GM18505 (cell line): ENCODE measurements around the gene CUL9.

ENCODE experiments used
- ATAC-seq: cut with Tn5 transposase; IDR thresholded peaks from one replicate; pipeline ENCODE4 v1.9.1; 2021; ENCODE audit not compliant: unreplicated experiment
- POLR2A ChIP-seq: IDR thresholded peaks from 4 replicates; pipeline ENCODE4 v1.6.1; 2011; ENCODE audit warnings: borderline replicate concordance; ENCODE audit not compliant: insufficient read depth, insufficient read length; ENCODE audit errors: extremely low read depth

The CUL9 gene

GRCh38 chr6:43192911-43193310 lies 10.9 kb downstream of the CUL9 start:
- TF ChIP-seq POLR2A: no peak
- ATAC-seq: no peak

- no peak for ATAC-seq
- no peak for TF ChIP-seq POLR2A
These were observed 11.9 kb downstream of the CUL9 start for GRCh38 chr6:43193929-43194328.

GRCh38 chr6:43196337-43196736 lies 14.3 kb downstream of the CUL9 start:
- TF ChIP-seq POLR2A: no peak
- no peak for ATAC-seq

GRCh38 chr6:43199912-43200311 lies 17.9 kb downstream of the CUL9 start:
- no peak for TF ChIP-seq POLR2A
- no peak for ATAC-seq

GRCh38 chr6:43200541-43200940 lies 18.5 kb downstream of the CUL9 start:
- no peak for ATAC-seq

GRCh38 chr6:43202451-43202850 lies 20.5 kb downstream of the CUL9 start:
- no peak for TF ChIP-seq POLR2A
- no peak for ATAC-seq

More at GRCh38 chr6:43200541-43200940, 18.5 kb downstream of the CUL9 start:
- TF ChIP-seq POLR2A: no peak

- TF ChIP-seq POLR2A: no peak
- no peak for ATAC-seq
These were observed 21.2 kb downstream of the CUL9 start for GRCh38 chr6:43203029-43203717.

GRCh38 chr6:43203718-43204095 lies 21.7 kb downstream of the CUL9 start:
- no peak for ATAC-seq
- no peak for TF ChIP-seq POLR2A

- no peak for TF ChIP-seq POLR2A
- ATAC-seq: no peak
These were observed 22.5 kb downstream of the CUL9 start for GRCh38 chr6:43204271-43205105.

- no peak for TF ChIP-seq POLR2A
- ATAC-seq: no peak
These were observed 23.9 kb downstream of the CUL9 start for GRCh38 chr6:43205849-43206248.

- TF ChIP-seq POLR2A: no peak
- no peak for ATAC-seq
These were observed 25.3 kb downstream of the CUL9 start for GRCh38 chr6:43207286-43207685.

- no peak for TF ChIP-seq POLR2A
- no peak for ATAC-seq
These were observed 30.0 kb downstream of the CUL9 start for GRCh38 chr6:43211955-43212354.

- ATAC-seq: no peak
- no peak for TF ChIP-seq POLR2A
These were observed 31.4 kb downstream of the CUL9 start for GRCh38 chr6:43213431-43213830.

GRCh38 chr6:43215066-43215465 lies 33.1 kb downstream of the CUL9 start:
- ATAC-seq: no peak
- no peak for TF ChIP-seq POLR2A
